K562 (cell line): ENCODE results near the gene CGNL1. TPM values are rescaled to one million over a fixed set of nuclear protein-coding genes. Genes with fewer than 3 reads are reported as not detected.
A peak's percentile ranks its signal among the peaks of the same experiment; 100 is the strongest.

Experiments
- CBX3 ChIP-seq, 2 experiments: IDR thresholded peaks; 1 replicate in 1 of 2; 2 replicates in 1 of 2; pipeline ENCODE4 v1.6.1; 2012; ENCODE audit warnings: inconsistent platforms in 2 of 2, low read length in 2 of 2, borderline replicate concordance in 1 of 2, control low read depth in 1 of 2
- EP300 ChIP-seq: IDR thresholded peaks from 2 replicates; pipeline ENCODE4 v1.6.1; 2012; ENCODE audit warnings: low read length, improper control_type of control experiment
- HDAC2 ChIP-seq: fragments of 450-650 bp; IDR thresholded peaks from 2 replicates; pipeline ENCODE4 v1.6.1; 2016; ENCODE audit warnings: mild to moderate bottlenecking
- MGA ChIP-seq: fragments of 450-650 bp; IDR thresholded peaks from 2 replicates; pipeline ENCODE4 v1.6.1; 2016; ENCODE audit warnings: mild to moderate bottlenecking, moderate library complexity
- RBM39 ChIP-seq: fragments of 200-400 bp; formaldehyde crosslinking; optimal IDR thresholded peaks from 2 replicates; pipeline ENCODE3; 2018; ENCODE audit warnings: low read depth, low read length
- SRF ChIP-seq, 2 experiments: fragments of 250-450, 450-650 bp in 1 of 2; sonication (Bioruptor Pico) in 1 of 2; sonication (generic) in 1 of 2; formaldehyde crosslinking; IDR thresholded peaks; 2 replicates each; pipeline versions ENCODE4 v1.5.0 to v1.5.1; 2020 to 2022; ENCODE audit warnings: mild to moderate bottlenecking in 1 of 2, missing genetic modification reagents in 1 of 2
- TBP ChIP-seq: optimal IDR thresholded peaks from 2 replicates; pipeline ENCODE3; 2011; ENCODE audit warnings: low read depth, low read length, improper control_type of control experiment
- TCF7 ChIP-seq: sonication (generic); IDR thresholded peaks from 2 replicates; pipeline ENCODE4 v1.6.1; 2016; ENCODE audit warnings: antibody characterized with exemption, borderline replicate concordance
- U2AF2 ChIP-seq: fragments of 200-400 bp; formaldehyde crosslinking; optimal IDR thresholded peaks from 2 replicates; pipeline ENCODE3; 2017; ENCODE audit warnings: low read depth, mild to moderate bottlenecking, low read length
- polyA plus RNA-seq, 8 experiments: library from polyadenylated mRNA; depleted of rRNA in 4 of 8; stranded (reverse) in 5 of 8; unstranded in 3 of 8; fragments of >200 nt; fragmentation: Nextera tagmentation in 2 of 8; fragmentation: Illumina TruSeq in 1 of 8; extraction: Ambion mirVana in 2 of 8; extraction: Trizol in 1 of 8; gene quantifications; 2 replicates each; pipeline versions ENCODE4 v1.2.1 to v1.2.3, GENCODE V29; 2011 to 2014; ENCODE audit warnings: inconsistent platforms in 1 of 8, missing spikeins in 1 of 8
- total RNA-seq, 7 experiments: library from RNA; depleted of rRNA in 6 of 7; stranded (reverse); fragments of >200 nt in 6 of 7; fragmentation: Illumina TruSeq in 2 of 7; extraction: Trizol in 2 of 7; gene quantifications; 2 replicates each; pipeline versions ENCODE4 v1.2.1 to v1.2.3, GENCODE V29; 2011 to 2021; ENCODE audit warnings: low replicate concordance in 1 of 7
- TF ChIP-seq, protein P1 (sequence below): sonication (generic); formaldehyde crosslinking; IDR thresholded peaks from 2 replicates; pipeline ENCODE4 v1.8.1; 2023; ENCODE audit warnings: mild to moderate bottlenecking, missing genetic modification reagents
- TF ChIP-seq, protein P2 (sequence below), 2 experiments: IDR thresholded peaks in 1 of 2; conservative IDR thresholded peaks in 1 of 2; 2 replicates each; pipeline ENCODE4 v1.6.1; 2016; ENCODE audit warnings: low read depth in 2 of 2, mild to moderate bottlenecking in 1 of 2, missing compliant biosample characterization in 1 of 2, missing genetic modification characterization in 1 of 2, moderate library complexity in 1 of 2

CGNL1 gene
- total and polyA plus RNA-seq, 9 of the 15 experiments (the other 6 are each of a cell fraction or from before 2014, with no cell fraction given) = 0.01 to 0.07 TPM; not detected in 7

DNA sequence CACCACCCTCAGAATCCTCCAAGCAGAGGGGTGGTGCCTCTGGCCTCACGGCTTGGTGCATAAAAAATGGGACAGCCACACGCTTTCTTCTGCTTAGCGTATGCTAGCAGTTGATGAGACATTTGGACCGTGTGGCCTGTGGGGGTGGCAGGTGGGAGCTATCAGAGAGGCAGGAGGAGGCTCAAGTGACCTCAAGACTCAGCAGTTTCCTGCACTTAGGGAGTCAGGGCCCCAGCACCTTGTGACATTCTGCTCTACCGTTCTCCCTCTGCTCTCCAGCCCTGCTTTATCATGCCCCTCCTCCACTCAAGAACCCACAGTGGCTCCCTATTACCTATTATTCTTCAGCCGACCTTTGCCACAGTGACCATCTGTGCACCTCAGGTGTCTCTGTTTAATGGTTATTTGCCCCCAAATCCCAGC, 41.0 kb upstream of the CGNL1 start (continued):
- TF ChIP-seq, protein P1, sequence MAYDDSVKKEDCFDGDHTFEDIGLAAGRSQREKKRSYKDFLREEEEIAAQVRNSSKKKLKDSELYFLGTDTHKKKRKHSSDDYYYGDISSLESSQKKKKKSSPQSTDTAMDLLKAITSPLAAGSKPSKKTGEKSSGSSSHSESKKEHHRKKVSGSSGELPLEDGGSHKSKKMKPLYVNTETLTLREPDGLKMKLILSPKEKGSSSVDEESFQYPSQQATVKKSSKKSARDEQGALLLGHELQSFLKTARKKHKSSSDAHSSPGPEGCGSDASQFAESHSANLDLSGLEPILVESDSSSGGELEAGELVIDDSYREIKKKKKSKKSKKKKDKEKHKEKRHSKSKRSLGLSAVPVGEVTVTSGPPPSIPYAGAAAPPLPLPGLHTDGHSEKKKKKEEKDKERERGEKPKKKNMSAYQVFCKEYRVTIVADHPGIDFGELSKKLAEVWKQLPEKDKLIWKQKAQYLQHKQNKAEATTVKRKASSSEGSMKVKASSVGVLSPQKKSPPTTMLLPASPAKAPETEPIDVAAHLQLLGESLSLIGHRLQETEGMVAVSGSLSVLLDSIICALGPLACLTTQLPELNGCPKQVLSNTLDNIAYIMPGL = no peak
- no peak for TF ChIP-seq TCF7
- peak; percentile 55; the same call in 1 of the 2 replicates for TF ChIP-seq HDAC2
- TF ChIP-seq, protein P2, sequence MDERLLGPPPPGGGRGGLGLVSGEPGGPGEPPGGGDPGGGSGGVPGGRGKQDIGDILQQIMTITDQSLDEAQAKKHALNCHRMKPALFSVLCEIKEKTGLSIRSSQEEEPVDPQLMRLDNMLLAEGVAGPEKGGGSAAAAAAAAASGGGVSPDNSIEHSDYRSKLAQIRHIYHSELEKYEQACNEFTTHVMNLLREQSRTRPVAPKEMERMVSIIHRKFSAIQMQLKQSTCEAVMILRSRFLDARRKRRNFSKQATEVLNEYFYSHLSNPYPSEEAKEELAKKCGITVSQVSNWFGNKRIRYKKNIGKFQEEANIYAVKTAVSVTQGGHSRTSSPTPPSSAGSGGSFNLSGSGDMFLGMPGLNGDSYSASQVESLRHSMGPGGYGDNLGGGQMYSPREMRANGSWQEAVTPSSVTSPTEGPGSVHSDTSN (CRISPR knock-in tag; IDR thresholded peaks at IDR 0.05; ENCODE audit: low read depth) = no peak
- TF ChIP-seq, protein P2 (tag; conservative IDR thresholded peaks at IDR 0.05; ENCODE audit: low read depth) = no peak
- peak; percentile 12; the same call in 1 of the 2 replicates for TF ChIP-seq EP300
- TF ChIP-seq TBP = no peak
- no peak for TF ChIP-seq SRF (CRISPR knock-in tag; IDR thresholded peaks at IDR 0.05)
- TF ChIP-seq U2AF2 = no peak
- peak; percentile 18; the same call in 1 of the 2 replicates for TF ChIP-seq MGA
- TF ChIP-seq CBX3 (IDR thresholded peaks at IDR 0.05; ENCODE audit: borderline replicate concordance in 1 of 2, low read length in 2 of 2) = peak in 1 of 2 experiments; percentile 73; a peak in 1 of 3 replicates
- TF ChIP-seq RBM39 = no peak
